ENCODE measurements around the gene CASP10. TPM values are rescaled to one million over a fixed set of nuclear protein-coding genes. Genes with fewer than 3 reads are reported as not detected.
A peak's percentile ranks its signal among the peaks of the same experiment; 100 is the strongest.
"Not testable (repeated sequence)": the region's sequence is repeated elsewhere in the genome, so short reads cannot be mapped to it uniquely, and the experiment has no call there.

Gene CASP10
- total RNA-seq, 1 donor from 2014 or later = 18.9 TPM

GRCh38 chr2:201233812-201234662 is 51.1 kb downstream of the CASP10 start:
- DNase-seq (ENCODE audit: low spot score) = no peak

GRCh38 chr2:201234663-201235135 is 51.8 kb downstream of the CASP10 start:
- DNase-seq (ENCODE audit: low spot score) = no peak

- DNase-seq (ENCODE audit: low spot score) = peak; percentile 70
Observed at GRCh38 chr2:201235860-201236811, 53.2 kb downstream of the CASP10 start.

GRCh38 chr2:201237486-201238123 is 54.7 kb downstream of the CASP10 start:
- DNase-seq (ENCODE audit: low spot score) = no peak

- DNase-seq (ENCODE audit: low spot score) = not testable (repeated sequence)
Observed at GRCh38 chr2:201239167-201239935, 56.4 kb downstream of the CASP10 start.

GRCh38 chr2:201242571-201243277 is 59.8 kb downstream of the CASP10 start:
- no peak for DNase-seq (ENCODE audit: low spot score)

GRCh38 chr2:201244829-201245228 is 61.9 kb downstream of the CASP10 start:
- DNase-seq (ENCODE audit: low spot score) = no peak

GRCh38 chr2:201246280-201246679 is 63.3 kb downstream of the CASP10 start:
- DNase-seq (ENCODE audit: low spot score) = no peak

- DNase-seq (ENCODE audit: low spot score) = no peak
Observed at GRCh38 chr2:201248288-201248844, 65.4 kb downstream of the CASP10 start.

GRCh38 chr2:201249889-201250288 is 66.9 kb downstream of the CASP10 start:
- DNase-seq (ENCODE audit: low spot score) = no peak

- DNase-seq (ENCODE audit: low spot score) = no peak
Observed at GRCh38 chr2:201250741-201251140, 67.8 kb downstream of the CASP10 start.

- DNase-seq (ENCODE audit: low spot score) = peak; percentile 40
Observed at GRCh38 chr2:201254081-201254730, 71.3 kb downstream of the CASP10 start.

GRCh38 chr2:201255408-201256033 is 72.6 kb downstream of the CASP10 start:
- DNase-seq (ENCODE audit: low spot score) = no peak

GRCh38 chr2:201256082-201256481 is 73.1 kb downstream of the CASP10 start:
- DNase-seq (ENCODE audit: low spot score) = no peak

- peak; percentile 45 for DNase-seq (ENCODE audit: low spot score)
Observed at GRCh38 chr2:201257381-201257955, 74.5 kb downstream of the CASP10 start.

GRCh38 chr2:201257956-201258665 is 75.2 kb downstream of the CASP10 start:
- DNase-seq (ENCODE audit: low spot score) = peak; percentile 85

GRCh38 chr2:201258666-201259615 is 76.0 kb downstream of the CASP10 start:
- no peak for DNase-seq (ENCODE audit: low spot score)
